ENCODE results near the gene RET.

DNA sequence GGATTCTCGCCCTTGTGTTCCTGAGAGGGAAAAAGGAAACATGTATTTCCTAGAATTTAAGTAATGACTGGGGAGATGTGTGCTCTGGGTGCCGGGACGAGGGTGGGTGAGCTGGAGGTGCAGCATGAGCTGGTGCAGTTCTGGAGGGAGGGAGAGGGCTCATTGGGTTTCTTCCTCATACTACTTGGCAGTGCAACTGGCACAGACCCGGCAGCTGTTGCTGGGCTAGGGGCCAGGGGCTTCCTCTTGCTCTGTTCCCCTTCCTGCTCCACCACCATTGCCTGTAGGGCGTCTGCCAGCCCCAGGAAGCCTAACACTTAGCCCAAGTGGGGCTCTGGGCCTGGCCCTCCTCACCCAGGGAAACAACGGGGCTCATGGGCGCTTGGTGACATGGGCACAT, 5.9 kb downstream of the RET start:
- TF ChIP-seq CTCF (IDR thresholded peaks at IDR 0.05) (no peak), POLR2A (IDR thresholded peaks at IDR 0.05) (no peak)
